Thyroid gland (tissue), 4 donors: Measurements from ENCODE around the gene IFNA13. TPM values are rescaled to one million over a fixed set of nuclear protein-coding genes. Genes with fewer than 3 reads are reported as not detected.

ENCODE experiments used
- DNase-seq, 2 donors: peaks; one replicate each; pipeline ENCODE4 v3.0.0-alpha.2; 2019
- H3K27ac ChIP-seq, 3 donors: fragments of 200-600 bp; sonication (generic); 1 replicate in 2 of 3; 2 replicates in 1 of 3; pipeline ENCODE4 v1.5.1; 2016 to 2019; ENCODE audit warnings: mild to moderate bottlenecking in 1 of 3, moderate library complexity in 1 of 3
- H3K27me3 ChIP-seq: fragments of 200-600 bp; sonication (generic); one replicate; pipeline ENCODE4 v1.5.1; 2019
- H3K36me3 ChIP-seq, 2 donors: fragments of 200-600 bp; sonication (generic); one replicate each; pipeline ENCODE4 v1.5.1; 2016 to 2019
- H3K4me1 ChIP-seq, 2 donors: fragments of 200-600 bp; sonication (generic); one replicate each; pipeline ENCODE4 v1.5.1; 2017 to 2019
- H3K4me3 ChIP-seq, 3 donors: fragments of 200-600 bp; sonication (generic); replicated peaks in 1 of 3; 1 replicate in 2 of 3; 2 replicates in 1 of 3; pipeline ENCODE4 v1.5.1; 2016; ENCODE audit warnings: mild to moderate bottlenecking in 1 of 3
- H3K9me3 ChIP-seq: fragments of 200-600 bp; sonication (generic); one replicate; pipeline ENCODE4 v1.5.1; 2017
- POLR2A ChIP-seq, 2 donors: fragments of 450-650 bp; IDR thresholded peaks; one replicate each; pipeline ENCODE4 v1.6.1; 2017; ENCODE audit warnings: antibody characterized with exemption in 2 of 2, mild to moderate bottlenecking in 2 of 2, moderate library complexity in 1 of 2
- WGBS, 2 donors: methylation state at CpG; one replicate each; pipeline ENCODE4 v1.1.5; 2017; 5-methylcytosine and 5-hydroxymethylcytosine counted together
- intact Hi-C: fragments of 100-400 bp; cut with DNase I; formaldehyde crosslinking; loops from one replicate; pipeline ENCODE4 v1.15.1; 2023
- total RNA-seq, 4 donors: library from RNA; depleted of rRNA; stranded (reverse); fragments of >200 nt; gene quantifications; one replicate each; pipeline ENCODE4 v1.2.3, GENCODE V29; 2016
- TF ChIP-seq, protein P1 (sequence below), 6 experiments: fragments of 200-600 bp in 3 of 6; fragments of 450-650 bp in 3 of 6; sonication (generic) in 3 of 6; IDR thresholded peaks; one replicate each; pipeline ENCODE4 v1.5.1; 2016 to 2019; ENCODE audit warnings: antibody characterized with exemption in 6 of 6, mild to moderate bottlenecking in 2 of 6, inconsistent platforms in 1 of 6, moderate library complexity in 1 of 6

Gene IFNA13
- total RNA-seq, 4 donors from 2014 or later = not detected

DNA sequence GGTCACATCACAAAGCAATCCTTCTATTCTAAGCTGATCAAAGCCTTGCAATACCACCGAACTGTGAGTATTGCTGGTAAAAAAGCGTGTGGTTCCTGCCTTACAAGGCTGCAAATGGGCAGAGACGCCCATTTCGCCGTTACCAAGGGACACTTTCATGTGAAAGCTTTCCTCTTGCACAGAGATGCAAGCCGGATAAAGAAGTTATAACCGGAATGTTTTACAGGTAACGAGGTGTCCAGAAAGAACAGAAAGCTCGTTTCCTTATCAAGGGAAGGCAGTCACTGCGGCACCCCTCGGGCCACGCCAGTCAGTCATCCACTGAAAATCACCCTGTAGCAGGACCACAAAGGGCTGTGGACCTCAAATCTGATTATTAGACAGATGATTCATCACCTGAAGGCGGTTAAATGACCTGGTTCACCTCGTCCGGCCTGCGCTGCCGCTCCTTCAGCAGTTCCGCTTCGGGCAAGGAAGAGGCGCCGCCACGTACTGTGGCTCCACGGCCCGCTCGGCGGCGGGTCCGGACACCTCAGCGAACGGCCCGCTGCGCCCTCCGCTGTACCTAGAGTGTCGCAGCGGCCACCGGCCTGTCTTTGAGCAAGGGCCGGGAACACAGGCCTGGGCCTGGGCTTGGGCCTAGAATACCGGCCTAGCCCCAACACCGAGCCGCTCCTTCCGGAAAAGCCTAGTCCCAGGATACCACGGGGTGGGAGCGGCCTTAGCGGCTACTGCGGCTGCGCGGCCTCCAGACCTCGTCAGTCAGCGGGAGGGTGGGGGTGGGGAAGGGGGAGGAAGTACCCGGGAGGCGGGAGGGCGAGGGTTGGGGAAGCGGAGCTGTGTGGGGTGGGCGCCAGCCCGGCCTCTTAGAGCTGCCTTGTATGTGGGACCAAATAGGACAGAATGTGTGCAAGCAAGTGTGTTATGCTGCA lies 32.9 kb downstream of the IFNA13 start, which contains the start of gene KLHL9:
TSS of gene KLHL9 (minus strand) at position 704 of the 932 bp plus-strand sequence. CDS start at position 159, 545 bp downstream.
- intact Hi-C loops = no loop called here
- H3K27me3 ChIP-seq = no peaks in the 10 kb centered on the region
- H3K4me3 ChIP-seq = peak within 1 kb of the TSS; percentile 54 to 99 (median 60)
- H3K36me3 ChIP-seq = no peaks in the 10 kb centered on the region
- WGBS, 2 donors = 1% methylated on average over 20 to 28 of the region's 55 CpGs
- peak; percentile 91 to 94 for DNase-seq
- TF ChIP-seq, protein P1, sequence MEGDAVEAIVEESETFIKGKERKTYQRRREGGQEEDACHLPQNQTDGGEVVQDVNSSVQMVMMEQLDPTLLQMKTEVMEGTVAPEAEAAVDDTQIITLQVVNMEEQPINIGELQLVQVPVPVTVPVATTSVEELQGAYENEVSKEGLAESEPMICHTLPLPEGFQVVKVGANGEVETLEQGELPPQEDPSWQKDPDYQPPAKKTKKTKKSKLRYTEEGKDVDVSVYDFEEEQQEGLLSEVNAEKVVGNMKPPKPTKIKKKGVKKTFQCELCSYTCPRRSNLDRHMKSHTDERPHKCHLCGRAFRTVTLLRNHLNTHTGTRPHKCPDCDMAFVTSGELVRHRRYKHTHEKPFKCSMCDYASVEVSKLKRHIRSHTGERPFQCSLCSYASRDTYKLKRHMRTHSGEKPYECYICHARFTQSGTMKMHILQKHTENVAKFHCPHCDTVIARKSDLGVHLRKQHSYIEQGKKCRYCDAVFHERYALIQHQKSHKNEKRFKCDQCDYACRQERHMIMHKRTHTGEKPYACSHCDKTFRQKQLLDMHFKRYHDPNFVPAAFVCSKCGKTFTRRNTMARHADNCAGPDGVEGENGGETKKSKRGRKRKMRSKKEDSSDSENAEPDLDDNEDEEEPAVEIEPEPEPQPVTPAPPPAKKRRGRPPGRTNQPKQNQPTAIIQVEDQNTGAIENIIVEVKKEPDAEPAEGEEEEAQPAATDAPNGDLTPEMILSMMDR (IDR thresholded peaks at IDR 0.05) = no peak
- TF ChIP-seq POLR2A (IDR thresholded peaks at IDR 0.05) = peak in 1 of 2 donors; percentile 71
- H3K4me1 ChIP-seq = peaks cover 27 to 43% of the 10 kb centered on the region in 2 donors
- H3K9me3 ChIP-seq = no peaks in the 10 kb centered on the region
- H3K27ac ChIP-seq = peak within 1 kb of the TSS; percentile 93 to 98 (median 97)

DNA sequence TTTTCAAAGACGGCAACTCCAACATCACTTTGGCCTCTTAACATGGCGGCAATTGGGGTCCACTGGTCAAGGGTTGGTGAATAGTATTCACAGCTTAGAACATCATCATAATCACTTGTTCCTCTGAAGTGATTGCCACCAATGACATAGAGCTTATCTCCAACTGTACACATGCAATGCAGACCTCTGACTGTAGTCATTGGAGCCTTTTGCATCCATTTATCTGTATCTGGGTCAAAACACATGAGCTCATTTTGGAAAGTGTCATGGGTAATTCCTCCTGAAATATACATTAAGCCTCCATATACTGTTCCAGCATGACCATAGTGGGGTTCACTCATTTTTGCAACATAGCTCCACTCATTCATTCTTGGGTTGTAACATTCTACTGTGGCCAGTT lies 34.6 kb downstream of the IFNA13 start:
- Histone ChIP-seq H3K4me3 (no peak overlapping the region), H3K27me3 (no peaks in the 10 kb centered on the region), H3K9me3 (no peaks in the 10 kb centered on the region), H3K4me1 (peaks cover 27 to 44% of the 10 kb centered on the region in 2 donors), H3K27ac (no peak overlapping the region), H3K36me3 (no peaks in the 10 kb centered on the region)
- intact Hi-C loops = no loop called here
- TF ChIP-seq, protein P1 (IDR thresholded peaks at IDR 0.05) = no peak
- TF ChIP-seq POLR2A (IDR thresholded peaks at IDR 0.05) = no peak
- WGBS, 2 donors = 92 to 97% methylated on average over 2 of the region's 2 CpGs
- no peak for DNase-seq

DNA sequence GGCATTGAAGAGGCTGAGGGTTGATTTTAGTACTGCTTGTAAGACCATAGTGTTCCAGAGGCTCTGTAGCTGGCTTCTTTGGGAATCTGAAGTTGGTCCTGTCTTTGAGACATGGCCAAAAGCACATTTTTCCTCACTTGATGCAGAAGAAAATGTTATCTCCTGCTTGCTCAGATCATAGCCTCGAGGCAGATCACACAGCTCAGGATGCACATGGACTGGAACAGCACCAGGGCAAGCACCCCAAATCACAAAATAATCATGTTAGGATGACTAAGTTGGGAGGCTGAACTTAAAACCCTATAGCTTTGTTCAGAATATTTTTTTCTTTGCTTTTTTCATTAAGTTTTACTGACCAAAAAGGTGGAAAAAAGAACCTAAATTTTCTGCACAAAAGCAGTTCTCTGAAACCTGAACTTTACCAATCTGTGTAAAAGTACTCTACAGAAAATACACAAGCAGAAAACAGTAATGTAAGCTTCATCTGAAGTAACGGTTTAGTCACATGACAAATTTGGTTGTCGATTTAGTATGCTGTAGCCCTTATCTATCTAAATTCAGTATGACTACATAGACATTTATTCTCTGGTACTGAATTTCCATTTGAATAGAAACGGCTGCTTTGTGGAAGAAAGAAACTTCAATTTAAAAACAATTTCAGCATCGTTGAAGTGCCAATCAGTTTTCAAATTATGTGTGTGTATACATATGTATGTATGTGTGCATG lies 36.0 kb downstream of the IFNA13 start:
- WGBS, 2 donors = 64 to 72% methylated on average over 5 of the region's 5 CpGs
- H3K4me1 ChIP-seq = peaks cover 27 to 44% of the 10 kb centered on the region in 2 donors
- no peak overlapping the region for H3K4me3 ChIP-seq
- DNase-seq = no peak
- H3K27ac ChIP-seq = no peak overlapping the region
- H3K9me3 ChIP-seq = no peaks in the 10 kb centered on the region
- intact Hi-C loops = no loop called here
- TF ChIP-seq, protein P1 (IDR thresholded peaks at IDR 0.05) = no peak
- no peak for TF ChIP-seq POLR2A (IDR thresholded peaks at IDR 0.05)
- no peaks in the 10 kb centered on the region for H3K36me3 ChIP-seq
- no peaks in the 10 kb centered on the region for H3K27me3 ChIP-seq

DNA sequence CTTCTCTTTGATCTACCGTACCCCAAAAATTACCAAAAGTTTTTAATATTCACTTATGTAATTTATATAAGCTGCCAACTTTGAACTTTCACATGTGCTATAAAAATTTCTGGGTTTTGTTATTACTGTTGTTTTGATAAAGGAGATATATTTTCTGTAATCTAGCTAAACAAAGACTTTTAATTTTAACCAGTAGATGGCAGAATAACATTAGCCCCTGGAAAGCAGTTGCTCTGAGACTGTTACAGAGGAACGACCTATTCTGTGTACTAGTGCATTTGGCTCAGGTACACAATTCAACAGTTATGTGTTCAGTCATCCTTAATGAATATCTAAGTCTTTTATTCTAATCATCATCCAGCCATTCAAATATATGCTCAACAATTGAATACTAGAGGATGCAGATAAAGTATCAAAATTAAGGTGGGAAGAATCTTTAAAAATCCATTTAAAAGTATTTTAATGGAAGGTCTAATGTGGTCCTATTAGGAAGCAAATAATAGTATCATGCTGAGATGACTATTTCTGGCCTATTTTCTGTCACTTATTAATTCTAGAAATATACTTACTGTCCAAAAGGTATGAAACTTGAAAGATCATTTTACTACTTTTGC lies 41.2 kb downstream of the IFNA13 start:
- TF ChIP-seq, protein P1 (IDR thresholded peaks at IDR 0.05) = peak in 5 of 6 experiments; percentile 22 to 65 (median 53)
- no peak for TF ChIP-seq POLR2A (IDR thresholded peaks at IDR 0.05)
- Histone ChIP-seq H3K4me1 (peaks cover 1 to 14% of the 10 kb centered on the region in 2 donors), H3K27me3 (no peaks in the 10 kb centered on the region), H3K27ac (no peak overlapping the region), H3K4me3 (no peak overlapping the region), H3K36me3 (no peaks in the 10 kb centered on the region), H3K9me3 (no peaks in the 10 kb centered on the region)
- intact Hi-C loops = loop anchor here (10.0 kb wide), 1 partner anchor 458 kb away; no protein-coding TSS in a partner anchor
- WGBS, 2 donors = 36 to 39% methylated on average over 2 of the region's 2 CpGs
- DNase-seq = no peak
